PFSK-1 (cell line): ENCODE measurements around the gene CTXN1.

Experiments
- POLR2AphosphoS5 ChIP-seq: IDR thresholded peaks from 2 replicates; pipeline ENCODE4 v1.6.1; 2012; ENCODE audit warnings: low read depth, mild to moderate bottlenecking, control low read depth, low read length, moderate library complexity
- SIN3A ChIP-seq: IDR thresholded peaks from 2 replicates; pipeline ENCODE4 v1.6.1; 2012; ENCODE audit warnings: mild to moderate bottlenecking, low read length, moderate library complexity, borderline replicate concordance; ENCODE audit not compliant: insufficient read depth
- TAF1 ChIP-seq: IDR thresholded peaks from 2 replicates; pipeline ENCODE4 v1.6.1; 2012; ENCODE audit warnings: low read length, control low read depth, borderline replicate concordance; ENCODE audit not compliant: insufficient read depth
- TF ChIP-seq, protein P1 (sequence below), 2 experiments: IDR thresholded peaks; 2 replicates each; pipeline versions ENCODE4 v1.6.1 to v1.8.0; 2011 to 2012; ENCODE audit warnings: low read depth in 2 of 2, low read length in 2 of 2, control low read depth in 1 of 2, inconsistent platforms in 1 of 2, mild to moderate bottlenecking in 1 of 2, moderate library complexity in 1 of 2; ENCODE audit not compliant: insufficient read depth in 1 of 2

DNA sequence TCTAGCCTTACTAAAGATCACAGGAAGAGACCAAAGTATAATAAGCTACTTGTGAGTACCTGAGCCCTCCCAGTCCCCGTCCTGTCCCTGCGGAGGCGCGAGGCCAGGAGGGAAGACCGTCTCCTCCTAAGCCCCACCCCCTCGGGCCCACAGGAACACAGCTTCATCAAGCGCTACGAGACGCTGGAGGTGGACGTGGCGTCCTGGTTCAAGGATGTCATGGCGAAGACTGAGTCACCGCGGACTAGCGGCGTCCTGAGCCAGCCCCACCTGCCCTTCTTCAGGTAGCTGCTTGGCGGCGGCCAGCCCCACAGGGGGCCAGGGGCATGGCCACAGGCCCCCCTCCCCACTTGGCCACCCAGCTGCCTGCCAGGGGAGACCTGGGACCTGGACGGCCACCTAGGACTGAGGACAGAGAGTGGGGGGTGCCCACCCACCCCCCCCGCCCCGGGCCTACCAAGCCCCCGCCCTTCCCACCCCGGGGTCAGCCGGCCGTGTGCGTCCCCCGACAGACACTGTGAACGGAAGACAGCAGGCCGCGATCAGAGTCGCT is 13.7 kb downstream of the CTXN1 start:
- TF ChIP-seq SIN3A (no peak), TAF1 (no peak), POLR2AphosphoS5 (no peak)
- TF ChIP-seq, protein P1, sequence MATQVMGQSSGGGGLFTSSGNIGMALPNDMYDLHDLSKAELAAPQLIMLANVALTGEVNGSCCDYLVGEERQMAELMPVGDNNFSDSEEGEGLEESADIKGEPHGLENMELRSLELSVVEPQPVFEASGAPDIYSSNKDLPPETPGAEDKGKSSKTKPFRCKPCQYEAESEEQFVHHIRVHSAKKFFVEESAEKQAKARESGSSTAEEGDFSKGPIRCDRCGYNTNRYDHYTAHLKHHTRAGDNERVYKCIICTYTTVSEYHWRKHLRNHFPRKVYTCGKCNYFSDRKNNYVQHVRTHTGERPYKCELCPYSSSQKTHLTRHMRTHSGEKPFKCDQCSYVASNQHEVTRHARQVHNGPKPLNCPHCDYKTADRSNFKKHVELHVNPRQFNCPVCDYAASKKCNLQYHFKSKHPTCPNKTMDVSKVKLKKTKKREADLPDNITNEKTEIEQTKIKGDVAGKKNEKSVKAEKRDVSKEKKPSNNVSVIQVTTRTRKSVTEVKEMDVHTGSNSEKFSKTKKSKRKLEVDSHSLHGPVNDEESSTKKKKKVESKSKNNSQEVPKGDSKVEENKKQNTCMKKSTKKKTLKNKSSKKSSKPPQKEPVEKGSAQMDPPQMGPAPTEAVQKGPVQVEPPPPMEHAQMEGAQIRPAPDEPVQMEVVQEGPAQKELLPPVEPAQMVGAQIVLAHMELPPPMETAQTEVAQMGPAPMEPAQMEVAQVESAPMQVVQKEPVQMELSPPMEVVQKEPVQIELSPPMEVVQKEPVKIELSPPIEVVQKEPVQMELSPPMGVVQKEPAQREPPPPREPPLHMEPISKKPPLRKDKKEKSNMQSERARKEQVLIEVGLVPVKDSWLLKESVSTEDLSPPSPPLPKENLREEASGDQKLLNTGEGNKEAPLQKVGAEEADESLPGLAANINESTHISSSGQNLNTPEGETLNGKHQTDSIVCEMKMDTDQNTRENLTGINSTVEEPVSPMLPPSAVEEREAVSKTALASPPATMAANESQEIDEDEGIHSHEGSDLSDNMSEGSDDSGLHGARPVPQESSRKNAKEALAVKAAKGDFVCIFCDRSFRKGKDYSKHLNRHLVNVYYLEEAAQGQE (IDR thresholded peaks at IDR 0.05; ENCODE audit: insufficient read depth in 1 of 2, low read depth in 2 of 2, low read length in 2 of 2) = no peak
